Large intestine (tissue), 3 donors: ENCODE data around the gene MTUS2. TPM values are rescaled to one million over a fixed set of nuclear protein-coding genes. Genes with fewer than 3 reads are reported as not detected.
"Not testable (repeated sequence)": the region's sequence is repeated elsewhere in the genome, so short reads cannot be mapped to it uniquely, and the experiment has no call there.

Experiments
- DNase-seq, 2 donors: peaks; one replicate each; pipeline versions ENCODE4 v3.0.0 to v3.0.0-alpha.2; 2013
- H3K27ac ChIP-seq: one replicate; pipeline ENCODE4 v1.5.1; 2013; ENCODE audit warnings: low read length
- H3K27me3 ChIP-seq: 2 replicates; pipeline ENCODE4 v1.6.1; 2013; ENCODE audit warnings: low read length; ENCODE audit not compliant: control insufficient read depth, insufficient read depth
- H3K36me3 ChIP-seq: 2 replicates; pipeline ENCODE4 v1.6.1; 2013; ENCODE audit warnings: low read length; ENCODE audit not compliant: control insufficient read depth, insufficient read depth
- H3K4me1 ChIP-seq: one replicate; pipeline ENCODE4 v1.6.1; 2013; ENCODE audit warnings: low read length; ENCODE audit not compliant: control insufficient read depth, insufficient read depth
- H3K4me3 ChIP-seq: one replicate; pipeline ENCODE4 v1.5.1; 2013; ENCODE audit warnings: low read length
- H3K9me3 ChIP-seq: one replicate; pipeline ENCODE4 v1.6.1; 2013; ENCODE audit warnings: mild to moderate bottlenecking, low read depth, low read length, moderate library complexity; ENCODE audit not compliant: control insufficient read depth
- WGBS: methylation state at CpG from one replicate; pipeline ENCODE4 v1.1.5; 2013; ENCODE audit warnings: low lambda C conversion rate; ENCODE audit not compliant: insufficient coverage; 5-methylcytosine and 5-hydroxymethylcytosine counted together
- polyA plus RNA-seq: library from polyadenylated mRNA; unstranded; fragments of 120-200 nt; gene quantifications from one replicate; pipeline ENCODE4 v1.2.1, GENCODE V29; 2013

MTUS2 gene
- polyA plus RNA-seq, 1 donor, result 1.9 TPM

DNA sequence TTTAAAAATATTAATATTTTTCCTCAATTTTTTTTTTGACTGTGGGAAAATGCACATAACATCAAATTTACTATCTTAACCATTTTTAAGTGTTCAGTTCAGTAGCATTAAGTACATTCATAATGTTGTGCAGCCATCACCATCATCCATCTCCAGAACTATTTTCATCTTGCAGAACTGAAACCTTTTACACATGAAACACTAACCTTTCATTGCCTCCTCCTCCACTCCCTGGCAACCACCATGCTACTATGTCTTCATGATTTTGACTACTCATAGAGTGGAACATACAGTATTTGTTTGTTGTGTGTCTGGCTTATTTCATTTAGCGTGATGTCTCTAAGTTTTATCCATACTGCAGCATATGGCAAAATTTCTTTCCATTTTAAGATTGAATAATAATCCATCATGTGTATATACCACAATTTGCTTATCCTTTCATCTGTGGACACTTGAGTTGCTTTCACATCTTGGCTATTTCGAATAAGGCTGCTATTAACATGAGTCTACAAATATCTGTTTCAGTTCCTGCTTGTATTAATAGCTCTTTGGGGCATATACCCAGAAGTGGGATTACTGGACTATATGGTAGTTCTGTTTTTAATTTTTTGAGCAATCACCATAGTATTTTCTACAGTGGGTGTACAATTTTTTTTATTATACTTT is 376.4 kb downstream of the MTUS2 start:
- no peak for DNase-seq
- H3K27ac ChIP-seq, result no peak overlapping the region
- no peaks in the 10 kb centered on the region for H3K4me1 ChIP-seq
- H3K4me3 ChIP-seq, result no peak overlapping the region
- 100% methylated on average over 1 of the region's 2 CpGs for WGBS
- no peaks in the 10 kb centered on the region for H3K36me3 ChIP-seq
- peaks cover 2% of the 10 kb centered on the region for H3K9me3 ChIP-seq
- no peaks in the 10 kb centered on the region for H3K27me3 ChIP-seq

DNA sequence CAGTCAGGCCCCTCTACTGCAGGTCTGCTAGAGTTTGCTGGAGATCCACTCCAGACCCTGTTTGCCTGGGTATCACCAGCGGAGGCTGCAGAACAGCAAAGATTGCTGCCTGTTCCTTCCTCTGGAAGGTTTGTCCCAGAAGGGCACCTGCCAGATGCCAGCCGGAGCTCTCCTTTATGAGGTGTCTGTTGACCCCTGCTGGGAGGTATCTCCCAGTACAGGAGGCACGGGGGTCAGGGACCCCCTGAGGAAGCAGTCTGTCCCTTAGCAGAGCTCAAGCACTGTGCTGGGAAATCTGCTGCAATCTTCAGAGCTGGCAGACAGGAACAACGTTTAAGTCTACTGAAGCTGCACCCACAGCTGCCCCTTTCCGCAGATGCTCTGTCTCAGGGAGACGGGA is 382.6 kb downstream of the MTUS2 start:
- H3K27me3 ChIP-seq, H3K9me3 ChIP-seq, H3K4me1 ChIP-seq, H3K27ac ChIP-seq, H3K4me3 ChIP-seq, H3K36me3 ChIP-seq, DNase-seq: not testable (repeated sequence)
- no CpG with 5 or more reads among the region's 6 CpGs for WGBS

GRCh38 chr13:29204651-29205050 is 384.5 kb downstream of the MTUS2 start:
- Histone ChIP-seq H3K4me1 (no peaks in the 10 kb centered on the region), H3K27me3 (no peaks in the 10 kb centered on the region), H3K36me3 (no peaks in the 10 kb centered on the region), H3K4me3 (no peak overlapping the region), H3K9me3 (peaks cover 3% of the 10 kb centered on the region), H3K27ac (no peak overlapping the region)
- no CpG with 5 or more reads among the region's 13 CpGs for WGBS
- DNase-seq, result no peak

GRCh38 chr13:29210676-29211075 is 390.5 kb downstream of the MTUS2 start:
- Histone ChIP-seq H3K9me3 (no peaks in the 10 kb centered on the region), H3K36me3 (no peaks in the 10 kb centered on the region), H3K27ac (no peak overlapping the region), H3K4me1 (no peaks in the 10 kb centered on the region), H3K4me3 (no peak overlapping the region), H3K27me3 (no peaks in the 10 kb centered on the region)
- no CpG with 5 or more reads among the region's 4 CpGs for WGBS
- DNase-seq, result no peak

- not testable (repeated sequence) for H3K4me1 ChIP-seq, H3K36me3 ChIP-seq, H3K9me3 ChIP-seq, DNase-seq, H3K27me3 ChIP-seq, H3K27ac ChIP-seq, H3K4me3 ChIP-seq
- WGBS, result no CpG with 5 or more reads among the region's 5 CpGs
Measured at GRCh38 chr13:29211162-29211561, 391.0 kb downstream of the MTUS2 start.

DNA sequence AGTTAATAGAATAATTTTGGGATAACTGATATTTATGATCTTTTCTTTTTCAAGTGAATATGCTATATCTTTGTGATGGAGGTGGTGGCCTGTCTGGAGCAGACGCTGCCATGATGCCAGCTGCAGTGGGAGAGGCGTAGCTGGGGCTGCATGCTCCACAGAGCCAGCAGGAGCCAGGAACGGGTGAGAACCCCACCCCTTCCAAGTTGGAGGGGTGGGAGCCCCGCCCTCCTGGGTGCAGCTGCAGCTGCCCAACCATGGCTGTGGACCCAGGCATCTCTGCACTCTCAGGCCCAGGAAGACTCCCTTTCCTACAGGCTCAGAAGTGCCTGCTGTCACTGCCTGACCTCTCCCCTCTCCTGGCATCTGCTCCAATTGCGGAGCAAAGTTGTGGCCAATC is 402.3 kb downstream of the MTUS2 start:
- Histone ChIP-seq H3K27me3 (no peaks in the 10 kb centered on the region), H3K9me3 (peaks cover 9% of the 10 kb centered on the region), H3K27ac (no peak overlapping the region), H3K4me3 (no peak overlapping the region), H3K4me1 (no peaks in the 10 kb centered on the region), H3K36me3 (no peaks in the 10 kb centered on the region)
- no peak for DNase-seq
- WGBS, result no CpG with 5 or more reads among the region's 5 CpGs

GRCh38 chr13:29224206-29224605 is 404.1 kb downstream of the MTUS2 start:
- DNase-seq, result no peak
- WGBS, result 89% methylated on average over 2 of the region's 2 CpGs
- no peaks in the 10 kb centered on the region for H3K36me3 ChIP-seq
- peaks cover 9% of the 10 kb centered on the region for H3K9me3 ChIP-seq
- H3K4me3 ChIP-seq, result no peak overlapping the region
- no peaks in the 10 kb centered on the region for H3K27me3 ChIP-seq
- H3K27ac ChIP-seq, result no peak overlapping the region
- H3K4me1 ChIP-seq, result no peaks in the 10 kb centered on the region

DNA sequence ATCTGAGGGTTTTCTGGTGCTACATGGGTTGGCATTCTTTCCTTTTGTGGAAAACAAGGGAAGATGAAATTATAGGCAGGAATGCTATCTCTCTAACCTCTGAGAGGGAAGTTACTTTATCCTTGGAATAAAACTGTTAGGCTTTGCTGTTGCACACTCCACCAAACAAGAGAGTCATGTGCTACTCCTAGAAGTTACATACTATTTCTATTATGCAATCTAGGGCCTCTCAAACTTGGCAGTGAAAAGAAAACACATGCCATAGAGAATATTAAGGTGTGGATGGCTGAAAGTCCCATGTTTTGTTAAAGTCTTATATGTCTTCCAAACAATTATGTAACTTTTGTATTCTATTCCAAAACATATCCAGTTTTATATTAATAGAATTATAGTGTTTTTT is 407.4 kb downstream of the MTUS2 start:
- Histone ChIP-seq H3K36me3 (no peaks in the 10 kb centered on the region), H3K4me1 (no peaks in the 10 kb centered on the region), H3K27me3 (no peaks in the 10 kb centered on the region), H3K4me3 (no peak overlapping the region), H3K9me3 (peaks cover 6% of the 10 kb centered on the region), H3K27ac (no peak overlapping the region)
- DNase-seq, result peak in 1 of 2 donors; percentile 11

GRCh38 chr13:29230299-29230845 is 410.2 kb downstream of the MTUS2 start:
- Histone ChIP-seq H3K4me1 (no peaks in the 10 kb centered on the region), H3K36me3 (no peaks in the 10 kb centered on the region), H3K27ac (no peak overlapping the region), H3K9me3 (no peaks in the 10 kb centered on the region), H3K4me3 (no peak overlapping the region), H3K27me3 (no peaks in the 10 kb centered on the region)
- no peak for DNase-seq
- 100% methylated on average over 2 of the region's 3 CpGs for WGBS

DNA sequence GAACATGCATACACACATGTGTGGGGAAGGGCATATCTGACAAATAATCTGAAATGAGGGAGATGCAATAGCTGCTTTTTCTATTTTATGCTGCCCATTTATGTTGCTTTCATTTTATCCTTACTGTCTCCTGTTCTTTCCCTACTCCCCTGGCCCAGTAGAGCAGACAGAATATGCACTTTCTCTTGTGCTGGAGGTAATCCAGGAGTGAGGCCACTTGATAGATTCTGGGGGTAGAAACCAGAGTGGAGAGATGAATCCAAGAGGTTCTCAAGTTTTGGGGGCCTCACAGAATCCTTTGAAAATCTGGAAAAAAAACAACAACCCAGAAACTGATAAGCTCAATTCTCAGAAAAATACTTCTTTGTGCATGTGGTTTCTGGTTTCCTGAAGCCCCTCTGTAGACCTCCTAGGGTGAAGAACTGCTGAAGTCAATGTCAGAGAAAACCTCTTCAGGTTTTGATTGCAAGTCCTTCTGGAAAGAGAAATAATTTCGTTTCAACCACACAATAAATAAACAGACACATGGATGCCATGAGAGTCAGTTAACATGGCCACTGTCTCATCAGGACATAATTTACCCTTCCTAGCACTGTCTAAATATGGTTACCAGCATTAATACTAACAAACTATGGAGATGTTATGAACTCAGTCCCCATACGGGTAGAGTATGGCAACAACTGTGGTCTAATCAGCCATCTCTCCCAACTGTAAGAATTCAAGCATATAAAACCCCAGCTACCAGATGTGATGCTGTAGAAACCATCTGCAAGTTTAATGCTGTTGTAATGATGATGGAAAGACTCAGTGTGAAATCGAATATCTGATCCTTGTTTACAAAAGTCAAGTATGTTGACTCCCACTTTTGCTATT is 419.8 kb downstream of the MTUS2 start:
- H3K27ac ChIP-seq, result no peak overlapping the region

More for the DNA sequence above, 419.8 kb downstream of the MTUS2 start:
- H3K36me3 ChIP-seq, result no peaks in the 10 kb centered on the region
- 65% methylated on average over 2 of the region's 3 CpGs for WGBS
- no peak for DNase-seq
- H3K4me1 ChIP-seq, result no peaks in the 10 kb centered on the region
- no peaks in the 10 kb centered on the region for H3K27me3 ChIP-seq
- H3K4me3 ChIP-seq, result no peak overlapping the region
- H3K9me3 ChIP-seq, result no peaks in the 10 kb centered on the region
